Measurements from ENCODE around the gene ANO8. TPM values are rescaled to one million over a fixed set of nuclear protein-coding genes. Genes with fewer than 3 reads are reported as not detected.

ANO8 gene
- total and polyA plus RNA-seq, 7 donors, result 1.5 to 14.3 (median 11.9) TPM

- H3K9me3 ChIP-seq, result no peaks in the 10 kb centered on the region
- peaks cover 0 to 42% of the 10 kb centered on the region in 2 donors for H3K36me3 ChIP-seq (ENCODE audit: insufficient read depth in 1 of 2, low read depth in 1 of 2)
- intact Hi-C loops (cut with DNase I), result no loop called here
- no peak overlapping the region for H3K27ac ChIP-seq
- 91 to 94% (median 92%) methylated on average over 24 of the region's 24 CpGs for WGBS, 3 donors
- H3K4me3 ChIP-seq, result no peak overlapping the region
- no peak for TF ChIP-seq CTCF (IDR thresholded peaks at IDR 0.05)
- DNase-seq (no peak), ATAC-seq (no peak)
- no peaks in the 10 kb centered on the region for H3K27me3 ChIP-seq (ENCODE audit: insufficient read depth in 3 of 3, low read length in 2 of 3)
- H3K4me1 ChIP-seq, result peaks cover 10% of the 10 kb centered on the region
These were observed 4.2 kb downstream of the ANO8 start for GRCh38 chr19:17330262-17331044.

- Histone ChIP-seq H3K4me1 (peaks cover 5% of the 10 kb centered on the region), H3K27me3 (ENCODE audit: insufficient read depth in 3 of 3, low read length in 2 of 3) (no peaks in the 10 kb centered on the region), H3K9me3 (no peaks in the 10 kb centered on the region), H3K27ac (no peak overlapping the region), H3K36me3 (ENCODE audit: insufficient read depth in 1 of 2, low read depth in 1 of 2) (peaks cover 0 to 48% of the 10 kb centered on the region in 2 donors), H3K4me3 (no peak overlapping the region)
- no peak for DNase-seq
- intact Hi-C loops (cut with DNase I), result no loop called here
- ATAC-seq, result no peak
- WGBS, 3 donors, result 78 to 80% (median 80%) methylated on average over 38 to 51 of the region's 51 CpGs
- no peak for TF ChIP-seq CTCF (IDR thresholded peaks at IDR 0.05)
These were observed 5.0 kb downstream of the ANO8 start for GRCh38 chr19:17329366-17330261.

GRCh38 chr19:17328517-17329365, 5.9 kb downstream of the ANO8 start:
- H3K27ac ChIP-seq, result no peak overlapping the region
- H3K27me3 ChIP-seq (ENCODE audit: insufficient read depth in 3 of 3, low read length in 2 of 3), result no peaks in the 10 kb centered on the region

More at GRCh38 chr19:17328517-17329365, 5.9 kb downstream of the ANO8 start:
- ATAC-seq (no peak), DNase-seq (no peak)
- Histone ChIP-seq H3K4me3 (peak overlapping the region; percentile 16), H3K4me1 (peaks cover 2% of the 10 kb centered on the region), H3K36me3 (ENCODE audit: insufficient read depth in 1 of 2, low read depth in 1 of 2) (peaks cover 0 to 50% of the 10 kb centered on the region in 2 donors), H3K9me3 (no peaks in the 10 kb centered on the region)
- intact Hi-C loops (cut with DNase I), result no loop called here
- WGBS, 3 donors, result 62 to 67% (median 64%) methylated on average over 63 to 94 of the region's 94 CpGs
- no peak for TF ChIP-seq CTCF (IDR thresholded peaks at IDR 0.05)

Data from psoas muscle (tissue), 8 donors.